ENCODE data around the gene ZNF423.
"Not testable (repeated sequence)": the region's sequence is repeated elsewhere in the genome, so short reads cannot be mapped to it uniquely, and the experiment has no call there.

ZNF423 gene

GRCh38 chr16:49855822-49856671, at the start of gene ZNF423:
Gene ZNF423 (minus strand): TSS chr16:49856112. CDS start chr16:49855774, 338 bp downstream.
- DNase-seq (ENCODE audit: extremely low read depth in 1 of 2, low read depth in 1 of 2), result no peak

GRCh38 chr16:49904348-49905062, 48.6 kb upstream of the ZNF423 start:
- no peak for DNase-seq (ENCODE audit: extremely low read depth in 1 of 2, low read depth in 1 of 2)

DNA sequence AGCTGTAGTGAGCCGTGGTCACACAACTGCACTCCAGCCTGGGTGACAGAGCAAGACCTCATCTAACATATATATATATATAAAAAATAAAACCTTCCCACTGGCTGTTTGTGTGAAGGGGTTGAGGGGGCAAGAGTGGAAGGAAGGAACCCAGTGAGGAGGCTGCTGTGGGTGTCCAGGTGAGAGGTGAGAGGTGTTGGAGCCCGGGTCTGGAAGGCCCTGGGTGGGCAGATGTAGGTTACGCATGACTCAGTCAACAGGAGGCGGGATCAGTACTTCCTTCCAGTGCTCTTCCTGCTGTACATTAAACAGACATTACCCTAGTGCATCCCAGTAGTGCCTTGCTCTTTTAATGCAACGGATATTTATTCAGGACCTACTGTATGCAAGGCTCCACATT, 47.0 kb upstream of the ZNF423 start:
- no peak for DNase-seq (ENCODE audit: extremely low read depth in 1 of 2, low read depth in 1 of 2)

DNA sequence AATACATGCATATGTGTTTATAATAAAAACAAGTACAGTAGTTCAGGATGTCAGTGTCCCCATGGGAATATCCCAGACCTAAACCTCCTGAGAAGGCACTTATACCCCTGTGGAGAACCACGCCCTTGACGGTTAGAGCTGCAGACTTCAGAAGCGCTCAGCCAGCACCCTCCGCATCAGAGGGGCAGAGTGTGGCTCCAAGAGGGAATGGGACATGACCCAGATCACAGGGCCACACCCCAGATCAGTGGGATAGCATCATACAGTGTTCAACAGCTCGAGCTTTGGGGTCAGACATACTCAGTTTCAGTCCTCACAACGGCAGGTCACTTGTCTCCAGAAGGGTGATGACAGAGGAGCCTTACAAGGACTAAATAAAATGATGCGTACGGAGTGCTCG, 45.8 kb upstream of the ZNF423 start:
- DNase-seq (ENCODE audit: extremely low read depth in 1 of 2, low read depth in 1 of 2), result no peak

- DNase-seq (ENCODE audit: extremely low read depth in 1 of 2, low read depth in 1 of 2), result no peak
Observed at GRCh38 chr16:49900875-49901274, 45.0 kb upstream of the ZNF423 start.

- no peak for DNase-seq (ENCODE audit: extremely low read depth in 1 of 2, low read depth in 1 of 2)
Observed at GRCh38 chr16:49899991-49900695, 44.2 kb upstream of the ZNF423 start.

GRCh38 chr16:49896447-49896964, 40.6 kb upstream of the ZNF423 start:
- DNase-seq (ENCODE audit: extremely low read depth in 1 of 2, low read depth in 1 of 2), result no peak

DNA sequence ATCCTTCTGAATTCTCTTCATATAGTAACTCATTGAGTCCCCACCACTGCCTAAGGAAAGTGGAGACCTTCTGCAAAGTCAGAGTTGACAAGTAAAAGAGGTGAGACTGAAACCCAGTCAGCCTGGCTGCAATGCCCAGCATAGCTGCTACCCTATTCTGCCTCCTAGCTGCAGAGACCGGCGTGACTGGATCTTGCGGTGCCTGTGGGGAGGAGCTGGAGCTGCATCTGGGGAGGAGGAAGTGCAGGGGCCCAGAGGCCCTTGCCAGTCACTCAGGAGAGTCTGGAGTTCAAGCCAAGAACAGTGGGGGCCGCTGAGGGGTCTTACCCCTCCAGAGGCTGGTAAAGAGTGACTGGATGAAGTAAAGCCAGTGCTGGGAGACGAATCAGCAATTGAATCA, 35.0 kb upstream of the ZNF423 start:
- DNase-seq (ENCODE audit: extremely low read depth in 1 of 2, low read depth in 1 of 2), result no peak

DNA sequence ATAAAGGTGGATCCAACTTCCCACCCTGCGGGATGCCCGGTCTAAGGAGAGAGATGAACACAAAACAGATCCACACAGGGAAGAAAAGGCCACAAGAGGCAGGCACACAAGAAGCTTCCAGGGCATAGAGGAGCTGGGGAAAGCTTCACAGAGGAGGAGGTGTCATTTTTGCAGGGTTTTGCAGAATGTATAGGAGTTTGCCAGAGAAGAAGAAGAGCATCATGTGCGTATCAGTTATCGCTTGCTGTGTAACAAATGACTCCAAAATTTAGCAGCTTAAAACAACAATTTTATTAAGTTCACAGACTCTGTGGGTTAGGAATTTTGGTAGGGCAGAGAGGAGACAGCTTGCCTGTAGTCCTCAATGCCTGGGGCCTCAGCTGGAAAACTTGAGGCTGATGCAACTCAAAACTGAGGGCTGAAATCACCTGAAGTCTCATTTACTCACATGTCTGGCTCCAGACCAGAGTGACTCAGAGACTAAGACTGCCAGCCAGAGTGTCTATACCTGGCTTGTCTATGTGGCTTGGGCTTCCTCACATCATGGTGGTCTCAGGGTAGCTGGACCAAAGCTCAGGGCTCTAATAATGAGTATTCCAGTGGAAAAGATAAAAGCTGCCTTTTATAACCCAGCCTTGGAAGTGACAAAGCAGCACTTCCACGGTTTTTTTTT, 33.9 kb upstream of the ZNF423 start:
- DNase-seq (ENCODE audit: extremely low read depth in 1 of 2, low read depth in 1 of 2), result no peak

- DNase-seq (ENCODE audit: extremely low read depth in 1 of 2, low read depth in 1 of 2), result no peak
Observed at GRCh38 chr16:49886554-49887094, 30.7 kb upstream of the ZNF423 start.

GRCh38 chr16:49884033-49885015, 28.4 kb upstream of the ZNF423 start:
- no peak for DNase-seq (ENCODE audit: extremely low read depth in 1 of 2, low read depth in 1 of 2)

DNA sequence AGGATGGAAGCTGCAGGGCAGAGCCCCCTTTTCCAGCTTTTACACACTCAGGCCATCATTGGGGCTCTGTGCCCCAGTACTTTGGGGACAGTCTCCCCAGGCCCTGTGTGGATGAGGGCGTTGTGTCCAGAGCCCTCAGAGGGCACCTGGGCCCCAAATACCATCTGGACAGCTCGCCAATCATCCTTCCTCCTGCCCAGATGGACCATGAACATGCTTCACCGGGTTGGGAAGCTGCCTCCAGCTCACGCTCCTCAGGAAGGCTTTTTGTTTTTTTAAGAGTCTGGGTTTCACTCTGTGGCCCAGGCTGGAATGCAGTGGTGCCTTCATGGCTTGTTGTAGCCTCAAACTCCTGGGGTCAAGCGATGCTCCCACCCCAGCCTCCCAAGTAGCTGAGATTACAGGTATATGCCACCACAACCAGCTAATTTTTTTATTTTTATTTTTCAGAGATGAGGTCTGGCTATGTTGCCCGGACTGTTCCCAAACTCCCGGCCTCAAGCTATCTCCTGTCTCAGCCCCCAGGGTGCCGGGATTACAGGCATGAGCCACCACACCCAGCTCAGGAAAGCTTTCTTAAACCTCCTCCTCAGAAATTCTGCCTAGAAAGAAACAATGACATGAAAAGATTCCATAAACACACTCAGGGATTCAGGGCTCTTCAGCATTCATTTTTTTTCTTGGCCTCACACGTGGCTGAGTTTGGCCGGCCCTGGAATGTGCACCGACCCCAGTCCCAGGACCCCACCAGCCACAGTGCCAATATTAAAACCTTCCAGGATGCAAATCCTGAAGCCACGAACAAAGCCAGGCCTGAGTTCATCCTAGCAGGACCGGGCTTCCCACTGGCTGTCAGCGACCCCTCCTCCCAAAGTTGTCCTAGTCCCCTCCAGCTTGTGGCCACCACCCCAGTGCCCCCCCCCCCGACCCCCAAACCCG, 27.4 kb upstream of the ZNF423 start:
- DNase-seq (ENCODE audit: extremely low read depth in 1 of 2, low read depth in 1 of 2), result no peak

GRCh38 chr16:49881890-49882289, 26.0 kb upstream of the ZNF423 start:
- DNase-seq (ENCODE audit: extremely low read depth in 1 of 2, low read depth in 1 of 2), result no peak

DNA sequence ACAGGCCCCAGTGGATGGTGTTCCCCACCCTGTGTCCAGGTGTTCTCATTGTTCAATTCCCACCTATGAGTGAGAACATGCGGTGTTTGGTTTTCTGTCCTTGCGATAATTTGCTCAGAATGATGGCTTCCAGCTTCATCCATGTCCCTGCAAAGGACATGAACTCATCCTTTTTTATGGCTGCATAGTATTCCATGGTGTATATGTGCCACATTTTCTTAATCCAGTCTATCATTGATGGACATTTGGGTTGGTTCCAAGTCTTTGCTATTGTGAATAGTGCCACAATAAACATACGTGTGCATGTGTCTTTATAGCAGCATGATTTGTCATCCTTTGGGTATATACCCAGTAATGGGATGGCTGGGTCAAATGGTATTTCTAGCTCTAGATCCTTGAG, 22.6 kb upstream of the ZNF423 start:
- not testable (repeated sequence) for DNase-seq (ENCODE audit: extremely low read depth in 1 of 2, low read depth in 1 of 2)

- no peak for DNase-seq (ENCODE audit: extremely low read depth in 1 of 2, low read depth in 1 of 2)
Observed at GRCh38 chr16:49876716-49877129, 20.8 kb upstream of the ZNF423 start.

DNA sequence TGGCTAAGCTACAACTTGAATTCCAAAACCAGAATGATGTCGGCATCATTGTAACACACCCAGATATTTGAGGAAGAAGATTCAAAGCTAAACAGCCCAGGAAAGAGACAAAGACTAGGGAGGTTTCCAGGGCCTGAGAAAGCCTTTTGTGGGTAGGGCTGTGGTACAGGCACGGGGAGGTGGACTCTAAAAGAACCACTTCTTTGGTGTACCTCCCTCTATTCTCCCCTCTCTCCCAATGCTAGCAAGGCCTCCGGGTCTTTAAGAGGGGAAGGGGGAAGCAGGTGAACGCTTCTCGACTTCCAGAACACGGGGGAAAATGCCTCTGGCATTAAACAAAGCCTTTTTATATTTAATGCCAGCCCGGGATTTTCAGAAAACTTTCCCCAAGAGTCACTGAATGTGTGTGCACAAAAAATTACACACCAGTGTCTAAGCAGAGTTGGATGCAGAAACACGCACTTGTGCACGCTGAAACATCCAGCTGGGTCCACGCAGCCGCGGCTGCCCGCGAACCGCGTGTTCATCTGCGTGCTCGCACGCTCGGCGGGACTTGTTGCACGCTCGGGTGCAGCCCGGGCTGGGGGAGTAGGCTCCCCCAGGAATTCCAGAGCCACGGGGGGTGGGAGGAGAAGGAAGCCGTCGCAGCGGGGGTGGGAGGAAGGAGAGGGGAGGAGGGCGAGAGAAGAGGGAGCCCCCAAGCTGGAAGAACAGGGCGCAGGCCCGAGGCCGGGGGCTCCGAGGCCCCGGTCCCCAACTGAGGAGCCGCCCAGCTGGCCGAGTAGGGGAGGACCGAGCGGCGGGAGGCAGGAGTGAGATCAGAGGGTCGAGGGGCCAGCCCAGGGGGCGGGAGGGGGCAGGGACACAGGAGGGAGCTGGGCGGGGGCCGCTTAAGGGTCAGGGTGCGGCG, 20.1 kb upstream of the ZNF423 start:
- no peak for DNase-seq (ENCODE audit: extremely low read depth in 1 of 2, low read depth in 1 of 2)

DNA sequence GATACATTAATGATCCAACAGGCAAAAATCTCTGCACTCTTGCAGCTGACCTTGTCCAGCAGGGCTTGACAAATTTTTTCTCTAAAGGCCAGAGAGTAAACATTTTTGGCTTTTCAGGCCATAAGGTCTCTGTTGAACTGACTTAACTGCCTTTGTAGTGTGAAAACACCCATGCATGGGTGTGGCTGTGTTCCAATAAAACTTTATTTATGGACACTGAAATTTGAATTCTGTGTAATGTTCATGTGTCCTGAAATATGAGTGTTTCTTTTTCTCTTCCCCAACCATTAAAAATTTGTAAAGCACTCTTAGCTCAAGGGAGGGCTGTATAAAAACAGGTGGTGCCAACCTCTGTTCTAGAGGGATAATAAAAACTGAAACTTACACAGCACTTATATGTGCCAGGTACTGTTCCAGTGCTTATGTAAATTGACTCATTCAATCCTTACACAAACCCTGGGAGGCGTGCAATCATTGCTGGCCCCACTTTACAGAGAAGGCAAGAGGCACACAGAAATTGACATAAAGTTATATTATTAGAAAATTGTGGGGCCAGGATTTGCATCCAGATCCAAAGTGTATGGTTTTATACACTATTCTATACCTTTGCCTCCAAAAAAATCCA, 18.8 kb upstream of the ZNF423 start:
- DNase-seq (ENCODE audit: extremely low read depth in 1 of 2, low read depth in 1 of 2), result no peak

Measured in activated CD8-positive, alpha-beta memory T cell treated with anti-CD3 and anti-CD28 coated beads for 1 hour (primary cell).